NCI-H524 (cell line): ENCODE measurements around the gene RBM44.

Source experiments
- DNase-seq, 2 experiments: peaks; one replicate each; lab custom pipeline; 2025; lab: John Stamatoyannopoulos, UW

RBM44 gene

GRCh38 chr2:237886685-237887481 is 88.3 kb downstream of the RBM44 start:
- no peak for DNase-seq

GRCh38 chr2:237888389-237888788 is 89.8 kb downstream of the RBM44 start:
- DNase-seq = no peak

GRCh38 chr2:237889016-237889415 is 90.4 kb downstream of the RBM44 start:
- no peak for DNase-seq

- no peak for DNase-seq
These were observed 91.2 kb downstream of the RBM44 start for GRCh38 chr2:237889811-237890210.
